HCT116 (cell line): ENCODE results near the gene CNST. TPM values are rescaled to one million over a fixed set of nuclear protein-coding genes. Genes with fewer than 3 reads are reported as not detected.

Experiments
- ATAC-seq: fragments of 200-7000 bp; cut with Tn5 transposase; 2 replicates; pipeline ENCODE4 v1.9.1; 2020; ENCODE audit warnings: mild to moderate bottlenecking, moderate library complexity
- BruUV-seq: library from RNA; stranded (reverse); fragments of 400-500 nt; replicated peaks from 2 replicates; lab custom pipeline; 2021; lab: Mats Ljungman, UMichigan
- CTCF ChIA-PET: fragments of 300-600 bp; sonication (Branson Sonifier 250); formaldehyde crosslinking; loops from one replicate; lab custom pipeline; 2021; ENCODE audit warnings: antibody characterized with exemption; lab: Charles Lee
- POLR2A ChIA-PET: fragments of 300-600, 350-600 bp; sonication (Branson Sonifier 250); formaldehyde crosslinking; loops from one replicate; lab custom pipeline; 2021; ENCODE audit warnings: antibody characterized with exemption; lab: Charles Lee
- RAD21 ChIA-PET, 2 experiments: fragments of 300-600 bp; sonication (Branson Sonifier 250); formaldehyde crosslinking; loops; one replicate each; lab custom pipeline; 2023; ENCODE audit warnings: low total read pairs in 2 of 2; ENCODE audit not compliant: uncharacterized antibody in 2 of 2, unreplicated experiment in 2 of 2, low non-redundant PET in 1 of 2; lab: Charles Lee
- DNase-seq: peaks from one replicate; pipeline ENCODE4 v3.0.0-alpha.2; 2010; ENCODE audit warnings: low read depth, low spot score
- H2AFZ ChIP-seq: fragments of 200-600 bp; shearing (Covaris generic), sonication (generic); 2 replicates; pipeline ENCODE4 v1.6.1; 2017; ENCODE audit warnings: low read depth, mixed run types, mixed read lengths, antibody characterized with exemption, low read length; ENCODE audit not compliant: poor library complexity, severe bottlenecking
- H3K27ac ChIP-seq: 2 replicates; pipeline ENCODE4 v1.5.1; 2012; ENCODE audit warnings: low read depth, low read length
- H3K27me3 ChIP-seq: fragments of 200-600 bp; sonication (generic); 2 replicates; pipeline ENCODE4 v1.6.1; 2016; ENCODE audit warnings: mixed run types, low read length, mixed read lengths; ENCODE audit not compliant: insufficient read depth
- H3K36me3 ChIP-seq, 2 experiments: fragments of 200-500 bp in 1 of 2; fragments of 200-600 bp in 1 of 2; sonication (Bioruptor generic) in 1 of 2; sonication (generic) in 1 of 2; 2 replicates each; pipeline versions ENCODE4 v1.5.1 to v1.6.1; 2014 to 2016; ENCODE audit warnings: low read length in 2 of 2, inconsistent platforms in 1 of 2, mixed read lengths in 1 of 2, mixed run types in 1 of 2; ENCODE audit not compliant: insufficient read depth in 2 of 2, control insufficient read depth in 1 of 2
- H3K4me1 ChIP-seq, 2 experiments: fragments of 200-600 bp in 1 of 2; sonication (generic) in 1 of 2; 2 replicates each; pipeline versions ENCODE4 v1.5.1 to v1.6.1; 2012 to 2017; ENCODE audit warnings: low read length in 2 of 2, inconsistent platforms in 1 of 2, mild to moderate bottlenecking in 1 of 2, mixed read lengths in 1 of 2, mixed run types in 1 of 2, moderate library complexity in 1 of 2; ENCODE audit not compliant: insufficient read depth in 2 of 2, control insufficient read depth in 1 of 2
- H3K4me2 ChIP-seq: fragments of 200-600 bp; sonication (generic); 2 replicates; pipeline ENCODE4 v1.6.1; 2017; ENCODE audit warnings: mixed run types, low read length, mixed read lengths
- H3K4me3 ChIP-seq, 2 experiments: fragments of 200-600 bp in 1 of 2; sonication (generic) in 1 of 2; replicated peaks in 1 of 2; 2 replicates each; pipeline ENCODE4 v1.5.1; 2011 to 2016; ENCODE audit warnings: low read length in 2 of 2, control low read depth in 1 of 2, low read depth in 1 of 2, mild to moderate bottlenecking in 1 of 2, mixed read lengths in 1 of 2, mixed run types in 1 of 2
- H3K79me2 ChIP-seq: fragments of 200-600 bp; sonication (generic); 2 replicates; pipeline ENCODE4 v1.6.1; 2017; ENCODE audit warnings: mild to moderate bottlenecking, mixed run types, low read length, moderate library complexity, mixed read lengths; ENCODE audit not compliant: insufficient read depth
- H3K9ac ChIP-seq: fragments of 200-600 bp; sonication (generic); 2 replicates; pipeline ENCODE4 v1.6.1; 2016; ENCODE audit warnings: low read length, mixed read lengths
- H3K9me2 ChIP-seq: fragments of 200-600 bp; sonication (generic), shearing (Covaris generic); 2 replicates; pipeline ENCODE4 v1.6.1; 2017; ENCODE audit warnings: mixed run types, mild to moderate bottlenecking, moderate library complexity; ENCODE audit not compliant: insufficient read depth
- H3K9me3 ChIP-seq, 2 experiments: fragments of 200-500 bp in 1 of 2; fragments of 200-600 bp in 1 of 2; sonication (Bioruptor generic) in 1 of 2; sonication (generic) in 1 of 2; 2 replicates each; pipeline ENCODE4 v1.6.1; 2014 to 2017; ENCODE audit warnings: low read length in 2 of 2, mixed read lengths in 2 of 2, inconsistent platforms in 1 of 2, low read depth in 1 of 2, mild to moderate bottlenecking in 1 of 2, mixed run types in 1 of 2, moderate library complexity in 1 of 2; ENCODE audit not compliant: control insufficient read depth in 1 of 2, insufficient read depth in 1 of 2
- H4K20me1 ChIP-seq: fragments of 200-600 bp; sonication (generic), shearing (Covaris generic); 2 replicates; pipeline ENCODE4 v1.6.1; 2017; ENCODE audit warnings: mixed run types, mild to moderate bottlenecking, moderate library complexity; ENCODE audit not compliant: insufficient read depth
- ATF3 ChIP-seq: IDR thresholded peaks from 2 replicates; pipeline ENCODE4 v1.6.1; 2012
- CBX3 ChIP-seq: IDR thresholded peaks from 2 replicates; pipeline ENCODE4 v1.6.1; 2012; ENCODE audit warnings: low read depth
- CEBPB ChIP-seq: IDR thresholded peaks from 2 replicates; pipeline ENCODE4 v1.6.1; 2012; ENCODE audit warnings: low read depth
- CTCF ChIP-seq, 3 experiments: fragments of 200-600 bp in 1 of 3; sonication (generic) in 1 of 3; IDR thresholded peaks in 2 of 3; conservative IDR thresholded peaks in 1 of 3; 2 replicates each; pipeline ENCODE4 v1.5.1; 2012 to 2017; ENCODE audit warnings: low read depth in 2 of 3, low read length in 2 of 3, antibody characterized with exemption in 1 of 3, borderline replicate concordance in 1 of 3, control low read depth in 1 of 3, mild to moderate bottlenecking in 1 of 3, mixed read lengths in 1 of 3, mixed run types in 1 of 3, moderate library complexity in 1 of 3; ENCODE audit not compliant: insufficient read depth in 1 of 3
- EGR1 ChIP-seq: IDR thresholded peaks from 2 replicates; pipeline ENCODE4 v1.6.1; 2012; ENCODE audit warnings: low read depth
- ELF1 ChIP-seq: IDR thresholded peaks from 2 replicates; pipeline ENCODE4 v1.6.1; 2012; ENCODE audit warnings: low read depth, borderline replicate concordance
- EZH2 ChIP-seq: fragments of 200-600 bp; sonication (generic); IDR thresholded peaks from 2 replicates; pipeline ENCODE4 v1.6.1; 2017; ENCODE audit warnings: antibody characterized with exemption, mixed run types
- EZH2phosphoT487 ChIP-seq: fragments of 200-600 bp; IDR thresholded peaks from 2 replicates; pipeline ENCODE4 v1.6.1; 2018; ENCODE audit warnings: antibody characterized with exemption, borderline replicate concordance
- JUND ChIP-seq: IDR thresholded peaks from 2 replicates; pipeline ENCODE4 v1.6.1; 2012
- MAX ChIP-seq: IDR thresholded peaks from 2 replicates; pipeline ENCODE4 v1.6.1; 2012
- POLR2A ChIP-seq: IDR thresholded peaks from 2 replicates; pipeline ENCODE4 v1.7.0; 2011; ENCODE audit warnings: borderline replicate concordance; ENCODE audit not compliant: insufficient read depth, insufficient read length; ENCODE audit errors: extremely low read depth
- POLR2AphosphoS5 ChIP-seq: IDR thresholded peaks from 2 replicates; pipeline ENCODE4 v1.6.1; 2011; ENCODE audit warnings: mild to moderate bottlenecking, low read depth, low read length, moderate library complexity
- RAD21 ChIP-seq: IDR thresholded peaks from 2 replicates; pipeline ENCODE4 v1.6.1; 2012; ENCODE audit warnings: low read depth, mild to moderate bottlenecking
- SIN3A ChIP-seq: IDR thresholded peaks from 2 replicates; pipeline ENCODE4 v1.6.1; 2012; ENCODE audit warnings: low read depth
- SP1 ChIP-seq: IDR thresholded peaks from 2 replicates; pipeline ENCODE4 v1.6.1; 2012; ENCODE audit warnings: low read depth
- TCF7L2 ChIP-seq: IDR thresholded peaks from 2 replicates; pipeline ENCODE4 v1.7.0; 2011; ENCODE audit warnings: borderline replicate concordance, inconsistent platforms; ENCODE audit not compliant: insufficient read depth, insufficient read length; ENCODE audit errors: extremely low read depth
- YY1 ChIP-seq: IDR thresholded peaks from 2 replicates; pipeline ENCODE4 v1.6.1; 2011; ENCODE audit warnings: low read length, low read depth, moderate library complexity, mild to moderate bottlenecking; ENCODE audit not compliant: insufficient replicate concordance; ENCODE audit errors: extremely low read depth
- ZBTB33 ChIP-seq: IDR thresholded peaks from 2 replicates; pipeline ENCODE4 v1.6.1; 2011; ENCODE audit warnings: mild to moderate bottlenecking, low read length, moderate library complexity; ENCODE audit not compliant: insufficient replicate concordance; ENCODE audit errors: extremely low read depth
- ZNF274 ChIP-seq: fragments of 200-500 bp; sonication (Bioruptor generic); IDR thresholded peaks from 2 replicates; pipeline ENCODE4 v1.6.1; 2014; ENCODE audit warnings: mild to moderate bottlenecking, low read depth, low read length, inconsistent platforms
- intact Hi-C: fragments of 100-400 bp; cut with micrococcal nuclease; formaldehyde crosslinking; loops from 2 replicates; pipeline ENCODE4 v1.10.0; 2022
- total RNA-seq: library from RNA; stranded (reverse); gene quantifications from one replicate; pipeline ENCODE4 v1.2.1, GENCODE V29; 2021; ENCODE audit not compliant: unreplicated experiment

The CNST gene
- total RNA-seq, 1 experiment from 2014 or later = 13.5 TPM

GRCh38 chr1:246679794-246680177 lies 113.5 kb downstream of the CNST start:
- ATAC-seq = no peak
- Histone ChIP-seq H3K4me2 (no peak overlapping the region), H4K20me1 (no peaks in the 10 kb centered on the region), H3K9me2 (no peaks in the 10 kb centered on the region), H3K9ac (no peak overlapping the region), H3K4me3 (no peak overlapping the region), H3K36me3 (no peaks in the 10 kb centered on the region), H3K4me1 (no peaks in the 10 kb centered on the region), H3K27ac (no peak overlapping the region), H3K9me3 (no peaks in the 10 kb centered on the region), H3K27me3 (no peaks in the 10 kb centered on the region), H3K79me2 (no peaks in the 10 kb centered on the region), H2AFZ (no peak overlapping the region)
- no TSS peak for BruUV-seq
- DNase-seq = no peak
- TF ChIP-seq CBX3 (no peak), YY1 (no peak), EZH2phosphoT487 (no peak), SIN3A (no peak), TCF7L2 (no peak), ZNF274 (no peak), RAD21 (no peak), ELF1 (no peak), POLR2A (no peak), JUND (no peak), EZH2 (no peak), SP1 (no peak), EGR1 (no peak), CEBPB (no peak), POLR2AphosphoS5 (no peak)
- ChIA-PET POLR2A (no interaction called here), CTCF (interaction anchor here (1.6 kb wide), 1 partner anchor 10 kb away, joined by 3 read pairs; no protein-coding TSS in a partner anchor), RAD21 (no interaction called here)
- intact Hi-C loops = no loop called here

- ChIA-PET RAD21 (no interaction called here), CTCF (no interaction called here), POLR2A (no interaction called here)
- Histone ChIP-seq H3K4me3 (no peak overlapping the region), H3K4me1 (no peaks in the 10 kb centered on the region), H4K20me1 (no peaks in the 10 kb centered on the region), H3K27me3 (no peaks in the 10 kb centered on the region), H3K4me2 (no peak overlapping the region), H3K36me3 (no peaks in the 10 kb centered on the region), H3K9me2 (no peaks in the 10 kb centered on the region), H3K9me3 (no peaks in the 10 kb centered on the region), H3K79me2 (no peaks in the 10 kb centered on the region), H3K9ac (no peak overlapping the region), H3K27ac (no peak overlapping the region), H2AFZ (no peak overlapping the region)
- no TSS peak for BruUV-seq
- intact Hi-C loops = no loop called here
- no peak for ATAC-seq
- no peak for DNase-seq
- TF ChIP-seq MAX (no peak), ELF1 (no peak), ATF3 (no peak), CTCF (IDR thresholded peaks at IDR 0.05 in 2 of 3, conservative IDR thresholded peaks at IDR 0.05 in 1 of 3; ENCODE audit: borderline replicate concordance in 1 of 3, insufficient read depth in 1 of 3, low read depth in 2 of 3, low read length in 2 of 3) (no peak), ZBTB33 (no peak), TCF7L2 (no peak), EZH2phosphoT487 (no peak), SIN3A (no peak)
Measured at GRCh38 chr1:246680190-246680589, 113.9 kb downstream of the CNST start.
